ENCODE measurements around the gene CPED1.

DNA sequence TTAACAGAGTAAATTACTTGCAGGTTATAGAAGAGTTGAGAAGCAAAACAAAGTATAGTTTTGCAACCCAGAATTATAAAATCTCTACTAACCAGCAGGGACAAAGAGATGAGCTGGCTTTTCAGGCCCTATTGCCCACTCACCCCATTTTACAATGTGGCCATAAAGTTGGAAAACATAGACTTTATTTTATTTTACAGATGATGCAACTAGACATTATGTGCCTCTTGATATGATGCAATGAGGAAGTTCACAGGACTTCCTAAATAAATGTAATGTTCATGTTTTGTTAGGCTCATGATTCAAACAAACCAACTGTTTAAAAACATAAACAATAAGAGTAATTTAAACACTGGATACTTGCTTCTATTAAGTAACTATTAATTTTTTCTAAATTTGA lies 199.2 kb downstream of the CPED1 start:
- TF ChIP-seq, protein P1, sequence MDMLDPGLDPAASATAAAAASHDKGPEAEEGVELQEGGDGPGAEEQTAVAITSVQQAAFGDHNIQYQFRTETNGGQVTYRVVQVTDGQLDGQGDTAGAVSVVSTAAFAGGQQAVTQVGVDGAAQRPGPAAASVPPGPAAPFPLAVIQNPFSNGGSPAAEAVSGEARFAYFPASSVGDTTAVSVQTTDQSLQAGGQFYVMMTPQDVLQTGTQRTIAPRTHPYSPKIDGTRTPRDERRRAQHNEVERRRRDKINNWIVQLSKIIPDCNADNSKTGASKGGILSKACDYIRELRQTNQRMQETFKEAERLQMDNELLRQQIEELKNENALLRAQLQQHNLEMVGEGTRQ (IDR thresholded peaks at IDR 0.05; ENCODE audit: borderline replicate concordance, low read depth, low read length) = no peak
- TF ChIP-seq CHD4 (IDR thresholded peaks at IDR 0.05) (no peak), RBBP5 (conservative IDR thresholded peaks at IDR 0.05) (no peak), POLR2AphosphoS5 (IDR thresholded peaks at IDR 0.05; ENCODE audit: low read length) (no peak)
- TF ChIP-seq, protein P2, sequence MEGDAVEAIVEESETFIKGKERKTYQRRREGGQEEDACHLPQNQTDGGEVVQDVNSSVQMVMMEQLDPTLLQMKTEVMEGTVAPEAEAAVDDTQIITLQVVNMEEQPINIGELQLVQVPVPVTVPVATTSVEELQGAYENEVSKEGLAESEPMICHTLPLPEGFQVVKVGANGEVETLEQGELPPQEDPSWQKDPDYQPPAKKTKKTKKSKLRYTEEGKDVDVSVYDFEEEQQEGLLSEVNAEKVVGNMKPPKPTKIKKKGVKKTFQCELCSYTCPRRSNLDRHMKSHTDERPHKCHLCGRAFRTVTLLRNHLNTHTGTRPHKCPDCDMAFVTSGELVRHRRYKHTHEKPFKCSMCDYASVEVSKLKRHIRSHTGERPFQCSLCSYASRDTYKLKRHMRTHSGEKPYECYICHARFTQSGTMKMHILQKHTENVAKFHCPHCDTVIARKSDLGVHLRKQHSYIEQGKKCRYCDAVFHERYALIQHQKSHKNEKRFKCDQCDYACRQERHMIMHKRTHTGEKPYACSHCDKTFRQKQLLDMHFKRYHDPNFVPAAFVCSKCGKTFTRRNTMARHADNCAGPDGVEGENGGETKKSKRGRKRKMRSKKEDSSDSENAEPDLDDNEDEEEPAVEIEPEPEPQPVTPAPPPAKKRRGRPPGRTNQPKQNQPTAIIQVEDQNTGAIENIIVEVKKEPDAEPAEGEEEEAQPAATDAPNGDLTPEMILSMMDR (IDR thresholded peaks at IDR 0.05 in 2 of 3, conservative IDR thresholded peaks at IDR 0.05 in 1 of 3; ENCODE audit: control insufficient read depth in 2 of 3, extremely low read depth in 1 of 3, insufficient read depth in 1 of 3, low read depth in 3 of 3, low read length in 3 of 3) = no peak
